Ishikawa (cell line): ENCODE measurements around the gene RBMXL2.

Source experiments
- CEBPB ChIP-seq: IDR thresholded peaks from 2 replicates; pipeline ENCODE4 v1.6.1; 2012
- CREB1 ChIP-seq: IDR thresholded peaks from 2 replicates; pipeline ENCODE4 v1.6.1; 2012; ENCODE audit warnings: low read depth
- EGR1 ChIP-seq: IDR thresholded peaks from 2 replicates; pipeline ENCODE4 v1.6.1; 2012
- EP300 ChIP-seq: IDR thresholded peaks from 2 replicates; pipeline ENCODE4 v1.6.1; 2012; ENCODE audit warnings: borderline replicate concordance
- FOXM1 ChIP-seq: IDR thresholded peaks from 2 replicates; pipeline ENCODE4 v1.6.1; 2012; ENCODE audit warnings: low read depth, borderline replicate concordance
- MAX ChIP-seq: IDR thresholded peaks from 2 replicates; pipeline ENCODE4 v1.6.1; 2012
- NFIC ChIP-seq: IDR thresholded peaks from 2 replicates; pipeline ENCODE4 v1.6.1; 2012
- RAD21 ChIP-seq: IDR thresholded peaks from 2 replicates; pipeline ENCODE4 v1.6.1; 2012; ENCODE audit warnings: low read depth
- REST ChIP-seq: IDR thresholded peaks from 2 replicates; pipeline ENCODE4 v1.6.1; 2012; ENCODE audit warnings: low read depth, mild to moderate bottlenecking
- TAF1 ChIP-seq: IDR thresholded peaks from 2 replicates; pipeline ENCODE4 v1.6.1; 2012; ENCODE audit warnings: low read depth, mild to moderate bottlenecking
- TCF12 ChIP-seq: IDR thresholded peaks from 2 replicates; pipeline ENCODE4 v1.6.1; 2012; ENCODE audit warnings: low read depth
- TEAD4 ChIP-seq: IDR thresholded peaks from 2 replicates; pipeline ENCODE4 v1.6.1; 2012
- USF1 ChIP-seq: IDR thresholded peaks from 2 replicates; pipeline ENCODE4 v1.6.1; 2012
- YY1 ChIP-seq: IDR thresholded peaks from 2 replicates; pipeline ENCODE4 v1.6.1; 2012; ENCODE audit warnings: low read depth
- ZBTB7A ChIP-seq: IDR thresholded peaks from 2 replicates; pipeline ENCODE4 v1.6.1; 2012; ENCODE audit warnings: low read depth

RBMXL2 gene

GRCh38 chr11:7115780-7116179, 27.0 kb downstream of the RBMXL2 start:
- TF ChIP-seq EP300: no peak
- TF ChIP-seq TAF1: no peak
- no peak for TF ChIP-seq FOXM1
- no peak for TF ChIP-seq REST
- no peak for TF ChIP-seq NFIC

- TF ChIP-seq TEAD4 (no peak), MAX (no peak), EGR1 (no peak), TCF12 (no peak), TAF1 (no peak), NFIC (no peak), CEBPB (no peak), RAD21 (no peak), FOXM1 (no peak), REST (no peak), CREB1 (no peak), ZBTB7A (no peak), YY1 (no peak), EP300 (no peak), USF1 (no peak)
Observed at GRCh38 chr11:7116370-7116769, 27.6 kb downstream of the RBMXL2 start.

GRCh38 chr11:7138051-7138450, 49.3 kb downstream of the RBMXL2 start:
- TF ChIP-seq FOXM1 (no peak), ZBTB7A (no peak), CEBPB (no peak), EGR1 (no peak), EP300 (no peak), TCF12 (no peak), USF1 (no peak), REST (no peak), TEAD4 (no peak), RAD21 (no peak), NFIC (no peak), MAX (no peak), YY1 (no peak)
